NCI-H2171 (cell line): Measurements from ENCODE around the gene CLEC4F.
A peak's percentile ranks its signal among the peaks of the same experiment; 100 is the strongest.

Experiments used
- DNase-seq: peaks from one replicate; lab custom pipeline; 2025; lab: John Stamatoyannopoulos, UW

CLEC4F gene

DNA sequence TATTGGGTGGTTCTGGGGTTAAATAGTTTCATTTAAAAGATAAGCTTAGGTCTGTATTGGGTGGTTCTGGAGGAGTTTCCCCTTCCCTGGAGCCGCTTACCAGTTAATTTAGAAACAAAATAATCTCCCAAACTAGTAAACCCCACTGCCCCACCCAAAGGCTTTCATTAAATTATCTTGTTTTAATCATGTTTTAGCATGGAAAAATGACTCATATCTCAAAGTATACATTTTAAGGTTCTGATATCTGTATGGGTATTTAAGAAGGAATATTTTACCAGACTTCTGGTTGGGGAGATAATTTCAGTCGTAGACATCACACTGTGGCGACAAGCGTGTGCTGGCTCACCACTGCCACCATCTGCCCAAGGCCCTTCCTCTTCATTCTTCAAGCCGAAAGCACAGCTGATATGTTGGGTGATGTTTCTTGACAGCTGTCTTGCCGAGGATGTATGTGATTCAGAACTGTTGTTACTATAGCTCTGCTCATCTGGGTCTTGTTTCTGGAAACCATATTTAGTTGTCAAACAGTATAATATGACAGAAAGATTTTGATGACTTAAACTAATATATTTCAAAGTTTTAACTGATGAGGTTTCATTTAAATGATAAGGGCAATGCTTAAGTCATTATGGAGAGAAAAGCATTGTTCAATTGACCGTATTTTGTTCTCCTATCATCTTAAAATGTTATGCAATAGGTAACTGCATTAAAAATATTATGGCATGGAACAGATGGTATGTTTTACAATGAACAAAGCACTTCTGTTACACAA, 35.1 kb downstream of the CLEC4F start:
- DNase-seq = peak; percentile 46

DNA sequence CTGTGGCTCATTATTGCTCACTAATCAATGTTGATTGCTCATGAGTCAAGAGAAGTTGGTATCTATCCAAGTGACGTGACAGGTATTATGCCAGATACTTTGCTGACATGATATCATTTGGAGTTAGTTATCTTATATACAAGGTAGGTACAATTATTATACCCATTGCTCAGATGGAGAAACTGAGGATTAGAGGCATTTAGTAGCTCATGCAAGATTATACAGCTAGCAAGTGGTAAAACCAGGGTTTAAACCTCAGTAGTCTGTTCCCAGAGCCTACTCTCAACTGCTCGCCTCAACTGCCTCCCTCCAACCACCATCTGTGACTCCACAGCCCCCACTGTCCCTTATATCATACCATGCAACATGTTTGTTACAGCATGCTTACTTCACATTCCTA, 36.1 kb downstream of the CLEC4F start:
- DNase-seq = no peak

DNA sequence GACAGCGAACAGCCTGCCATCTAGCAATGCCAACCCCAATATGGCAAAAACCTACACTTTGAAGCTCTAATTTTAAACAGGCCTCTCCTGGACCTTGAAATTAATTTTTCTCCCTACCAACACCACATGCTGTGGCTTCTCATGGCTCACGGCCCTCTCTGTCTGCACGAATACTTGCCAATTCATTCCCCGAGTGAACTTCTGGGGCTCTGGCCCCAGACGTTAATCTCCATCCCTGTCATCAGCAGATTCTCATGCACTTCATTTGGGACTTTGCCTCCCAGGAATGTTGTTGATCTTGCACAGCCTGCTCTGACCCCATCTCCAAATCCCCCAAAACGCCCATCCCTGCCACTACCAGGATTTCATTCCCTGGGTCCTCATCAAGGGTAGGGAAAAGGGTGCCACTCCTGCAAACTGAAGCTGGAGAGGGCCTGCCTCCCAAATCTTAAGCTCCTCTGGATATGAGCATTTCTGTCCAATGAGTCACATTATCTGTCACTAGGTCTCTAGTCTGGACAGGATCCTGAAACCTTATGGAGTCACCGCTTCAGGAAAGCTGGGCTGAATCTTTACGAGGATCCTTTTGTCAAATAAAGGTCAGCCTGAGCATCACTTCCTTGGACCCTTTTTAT, 40.4 kb downstream of the CLEC4F start:
- DNase-seq = no peak

DNA sequence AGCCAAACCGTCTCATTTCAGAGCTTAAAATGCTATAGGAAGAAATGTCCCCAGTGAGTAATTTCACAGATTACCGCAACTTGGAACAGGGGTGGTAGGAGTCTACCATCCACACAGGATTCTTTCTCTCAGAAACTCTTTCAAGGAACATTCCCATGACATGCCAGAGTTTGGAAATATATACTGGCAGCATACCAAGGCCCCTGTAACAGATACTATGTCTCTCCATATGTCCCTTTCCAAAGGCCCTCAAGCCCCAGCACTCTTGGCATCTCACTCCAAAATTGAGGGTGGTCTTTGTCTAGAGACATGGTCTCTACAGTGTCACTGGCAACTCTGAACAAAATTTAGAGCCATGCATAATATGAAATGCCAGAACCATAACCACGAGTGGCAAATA, 40.9 kb downstream of the CLEC4F start:
- no peak for DNase-seq

DNA sequence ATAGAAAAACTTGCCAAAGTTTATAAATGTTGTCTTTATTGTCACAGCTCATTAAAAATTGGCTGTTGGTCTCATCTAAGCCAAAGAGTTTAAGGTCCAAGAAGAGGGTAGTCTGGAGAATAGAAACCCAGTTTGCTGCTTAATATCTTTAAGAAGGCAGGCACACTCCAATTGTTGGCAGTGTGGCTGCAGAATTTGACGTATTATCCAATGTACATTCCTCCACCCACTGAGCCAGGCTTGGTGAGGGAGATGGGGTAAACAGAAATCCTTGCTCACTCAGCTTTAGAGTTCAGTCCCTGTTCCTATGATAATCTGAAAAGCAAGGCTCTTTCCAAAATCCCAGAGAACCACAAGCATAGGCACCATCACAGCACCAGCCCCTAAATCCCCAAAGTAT, 41.7 kb downstream of the CLEC4F start:
- no peak for DNase-seq

DNA sequence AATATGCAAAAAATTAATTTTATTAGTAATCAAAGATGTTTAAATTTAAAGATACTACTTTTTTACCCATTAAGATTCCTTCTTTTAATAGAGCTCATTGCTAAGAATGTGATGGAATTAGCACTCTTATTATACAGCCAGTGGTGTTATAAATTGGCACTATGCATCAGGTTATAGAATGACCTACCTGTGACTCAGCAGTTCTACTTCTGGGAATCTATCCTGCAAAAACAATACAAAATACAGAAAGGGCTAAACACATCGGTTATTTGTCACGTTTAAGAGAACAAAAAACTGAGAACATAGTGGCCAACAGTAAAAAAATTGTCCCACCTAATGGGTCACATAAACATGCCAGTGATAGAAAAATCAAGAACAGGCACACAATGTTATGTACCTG, 42.9 kb downstream of the CLEC4F start:
- no peak for DNase-seq

DNA sequence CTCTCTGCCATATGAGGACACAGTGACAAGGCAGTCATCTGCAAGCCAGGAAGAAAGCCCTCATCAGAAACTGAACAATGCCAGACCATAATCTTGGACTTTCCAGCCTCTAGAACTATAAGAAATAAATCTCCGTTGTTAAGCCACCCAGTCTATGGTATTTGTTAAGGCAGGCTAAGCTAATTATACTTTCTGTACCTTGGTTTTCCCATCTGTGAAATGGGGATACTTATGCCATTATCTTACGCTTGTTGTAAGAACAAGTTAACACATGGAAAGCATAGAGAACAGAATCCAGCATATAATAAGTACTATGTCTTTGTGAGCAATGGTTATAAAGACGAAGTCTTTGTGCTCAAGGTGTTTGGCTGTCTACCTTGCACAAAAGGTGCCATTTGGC, 44.1 kb downstream of the CLEC4F start:
- no peak for DNase-seq

DNA sequence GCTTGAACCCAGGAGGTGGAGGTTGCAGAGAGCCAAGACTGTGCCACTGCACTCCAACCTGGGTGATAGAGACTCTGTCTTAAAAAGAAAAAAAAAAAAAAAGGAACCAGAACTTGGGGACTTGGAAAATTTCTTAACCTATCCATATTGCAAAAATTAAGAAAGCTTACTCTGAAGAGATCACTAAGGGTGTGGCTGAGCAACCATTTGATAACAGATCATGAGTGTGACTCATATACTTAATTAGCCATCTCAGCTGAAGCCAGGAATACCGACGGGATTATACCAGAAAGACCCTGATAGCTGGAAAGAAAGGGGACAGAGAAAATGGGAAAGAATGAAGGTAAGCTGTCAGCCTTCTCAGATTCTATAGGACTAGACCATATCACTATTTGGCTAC, 45.3 kb downstream of the CLEC4F start:
- no peak for DNase-seq

DNA sequence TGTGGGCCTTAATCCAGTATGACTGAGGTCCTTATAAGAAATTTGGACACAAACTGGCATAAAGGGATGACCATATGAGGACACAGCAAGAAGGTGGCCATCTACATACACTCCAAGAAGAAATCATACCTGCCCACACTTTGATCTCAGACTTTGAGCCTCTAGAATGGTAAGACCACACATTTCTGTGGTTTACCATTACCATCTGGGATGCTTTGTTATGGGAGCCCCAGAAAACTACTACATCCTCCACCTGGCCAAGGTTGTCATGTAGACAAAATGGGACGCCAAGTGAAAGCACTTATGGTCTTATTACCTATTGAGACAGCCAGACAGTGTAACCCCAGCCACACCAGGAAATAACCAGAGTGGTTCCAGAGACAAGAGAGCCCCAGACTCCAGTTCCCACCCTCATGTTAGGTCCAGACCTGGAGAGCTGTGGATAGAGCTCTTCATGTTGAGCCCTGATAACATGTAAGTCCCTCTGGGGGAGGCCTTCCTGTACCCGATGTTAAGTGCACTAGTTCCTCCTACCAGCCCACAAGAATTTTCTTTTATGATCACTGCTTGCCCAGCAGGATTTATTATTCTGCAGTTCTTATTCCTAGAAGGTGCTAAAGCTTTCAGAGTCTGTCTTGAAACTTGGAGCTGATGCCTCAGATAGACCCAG, 47.8 kb downstream of the CLEC4F start:
- DNase-seq = no peak

DNA sequence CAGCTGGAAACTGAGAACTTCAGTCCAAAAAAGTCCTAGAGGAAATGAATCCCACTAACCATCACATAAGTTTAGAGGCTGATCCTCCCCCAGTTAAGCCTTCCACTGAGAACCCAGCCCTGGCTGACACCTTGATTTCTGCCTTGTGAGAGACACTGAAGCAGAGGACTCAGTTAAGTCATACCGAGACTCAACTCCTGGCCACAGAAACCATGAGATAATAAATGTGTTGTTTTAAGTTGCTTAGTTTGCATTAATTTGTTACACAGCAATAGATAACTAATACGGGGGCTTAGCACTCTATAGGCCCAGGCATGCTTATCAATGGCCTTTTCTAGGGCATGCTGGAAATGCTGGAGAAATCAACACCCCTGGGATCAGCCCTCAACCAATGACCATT, 49.0 kb downstream of the CLEC4F start:
- no peak for DNase-seq

DNA sequence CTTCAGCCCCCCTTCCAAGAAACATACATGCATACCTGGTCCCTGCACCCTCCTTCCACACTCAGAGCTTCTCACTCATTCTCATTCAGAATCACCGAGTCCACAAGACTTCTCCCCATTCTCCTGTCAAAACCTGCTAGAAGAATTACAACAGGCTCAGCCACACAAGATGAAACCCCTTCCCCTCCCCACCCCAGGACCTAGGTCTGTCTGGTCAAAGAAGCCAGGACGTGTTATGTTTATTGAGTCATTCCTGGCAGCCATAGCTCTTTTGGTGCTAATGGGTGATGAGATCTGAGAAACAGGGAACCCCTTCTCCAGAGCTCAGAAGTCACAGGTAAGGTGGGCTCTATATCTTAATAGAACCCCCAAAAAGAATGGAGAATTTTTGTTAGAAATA, 50.9 kb downstream of the CLEC4F start:
- DNase-seq = no peak

DNA sequence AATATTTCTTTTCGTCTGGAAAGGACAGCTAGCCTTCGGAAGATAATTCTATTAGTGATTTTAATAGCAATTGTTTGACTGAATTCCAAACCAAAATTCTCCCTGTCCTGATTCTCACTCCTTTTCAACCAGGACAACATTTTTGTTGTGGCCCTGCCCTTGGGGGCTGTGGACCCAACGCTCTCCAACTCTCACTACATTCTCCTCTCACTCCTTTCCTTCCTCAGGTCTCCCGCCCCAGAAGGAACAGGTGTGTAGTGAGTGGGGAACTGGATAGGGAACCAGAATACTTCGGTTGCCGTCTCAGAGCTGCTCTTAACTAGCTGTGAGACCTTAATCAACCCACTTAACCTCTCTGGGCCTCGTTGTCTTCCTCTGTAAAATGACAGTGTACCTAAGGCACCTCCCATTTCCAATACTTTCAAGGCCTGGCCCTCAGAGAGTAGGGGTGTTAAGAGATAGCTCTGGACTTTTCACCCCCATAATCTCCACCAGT, 51.8 kb downstream of the CLEC4F start:
- no peak for DNase-seq

DNA sequence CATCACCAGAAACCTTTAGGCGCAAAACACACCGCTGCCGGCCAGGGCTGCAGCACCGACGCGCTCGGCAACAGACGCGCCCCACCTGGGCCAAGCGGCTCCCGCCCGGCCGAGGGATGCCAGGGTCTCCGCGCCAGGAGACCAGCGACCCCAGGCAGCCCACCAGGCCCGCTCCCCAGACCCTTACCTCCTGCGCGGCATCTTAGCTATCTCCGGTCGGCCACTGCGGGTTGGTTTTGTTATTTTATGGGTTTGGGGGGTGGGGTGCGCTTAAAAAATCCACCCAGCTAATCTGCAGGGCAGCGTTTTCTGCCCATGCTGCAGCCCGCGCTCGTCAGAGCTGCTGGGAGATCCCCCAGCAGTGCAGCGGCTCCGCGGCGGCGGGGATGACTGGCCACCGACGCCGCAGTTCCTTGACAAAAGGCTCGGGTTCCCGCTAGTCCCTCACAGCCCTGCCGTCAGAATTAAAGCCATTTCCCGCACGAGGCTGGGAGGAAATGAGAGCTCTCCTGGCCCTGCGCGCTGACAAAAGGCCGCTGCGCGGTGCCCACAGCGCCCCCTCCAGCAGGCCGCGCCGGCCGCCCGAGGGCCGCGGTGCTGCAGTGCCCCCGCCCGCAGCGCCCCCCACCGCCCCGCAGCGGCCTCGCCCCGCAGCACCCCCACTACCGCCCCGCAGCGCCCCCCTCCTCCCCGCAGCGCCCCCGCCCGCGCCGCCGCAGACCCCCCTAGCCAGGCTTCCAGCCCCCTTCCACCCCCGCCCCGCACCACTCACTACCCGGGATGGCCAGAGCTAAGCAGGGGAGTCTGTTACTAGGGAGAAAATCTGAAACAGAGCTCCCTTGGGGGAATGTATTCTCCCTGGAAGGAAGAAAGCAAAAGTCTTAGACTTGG, 52.5 kb downstream of the CLEC4F start, which contains the start of gene ADD2:
ADD2 (minus strand) TSS at position 502 of the 891 bp plus-strand sequence. CDS start 61,792 bp downstream, outside the sequence.
- DNase-seq = peak; percentile 73

DNA sequence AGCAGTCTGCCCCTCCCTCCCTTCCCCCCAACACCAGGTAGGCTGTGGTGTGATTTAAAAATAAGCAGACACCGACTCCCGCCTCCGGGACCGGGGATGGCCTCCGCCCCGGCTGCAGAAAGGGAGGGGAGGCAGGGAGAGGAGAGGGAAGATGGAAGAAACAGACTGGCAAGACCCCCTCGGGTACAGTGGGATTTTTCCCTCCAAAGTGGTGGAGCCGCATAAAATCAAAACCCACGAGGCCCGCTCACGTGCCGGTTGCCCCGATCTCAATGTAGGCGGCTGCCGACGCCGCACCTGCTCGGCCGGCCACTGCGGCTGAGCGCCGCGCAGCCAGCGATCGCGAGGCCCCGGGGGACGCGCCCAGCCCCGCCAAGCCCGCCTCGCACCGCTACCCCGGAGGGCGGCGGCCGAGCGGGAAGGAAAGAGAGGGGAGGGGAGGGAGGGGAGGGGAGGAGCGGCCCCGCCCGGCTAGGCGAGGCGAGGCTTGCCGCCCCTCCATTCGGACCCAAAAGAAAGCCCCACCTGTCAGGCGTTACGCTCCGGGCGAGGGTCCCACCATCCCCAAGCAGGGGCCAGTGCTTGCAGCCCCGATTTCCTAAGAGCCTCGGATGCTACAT, 53.2 kb downstream of the CLEC4F start:
- DNase-seq = peak; percentile 87

DNA sequence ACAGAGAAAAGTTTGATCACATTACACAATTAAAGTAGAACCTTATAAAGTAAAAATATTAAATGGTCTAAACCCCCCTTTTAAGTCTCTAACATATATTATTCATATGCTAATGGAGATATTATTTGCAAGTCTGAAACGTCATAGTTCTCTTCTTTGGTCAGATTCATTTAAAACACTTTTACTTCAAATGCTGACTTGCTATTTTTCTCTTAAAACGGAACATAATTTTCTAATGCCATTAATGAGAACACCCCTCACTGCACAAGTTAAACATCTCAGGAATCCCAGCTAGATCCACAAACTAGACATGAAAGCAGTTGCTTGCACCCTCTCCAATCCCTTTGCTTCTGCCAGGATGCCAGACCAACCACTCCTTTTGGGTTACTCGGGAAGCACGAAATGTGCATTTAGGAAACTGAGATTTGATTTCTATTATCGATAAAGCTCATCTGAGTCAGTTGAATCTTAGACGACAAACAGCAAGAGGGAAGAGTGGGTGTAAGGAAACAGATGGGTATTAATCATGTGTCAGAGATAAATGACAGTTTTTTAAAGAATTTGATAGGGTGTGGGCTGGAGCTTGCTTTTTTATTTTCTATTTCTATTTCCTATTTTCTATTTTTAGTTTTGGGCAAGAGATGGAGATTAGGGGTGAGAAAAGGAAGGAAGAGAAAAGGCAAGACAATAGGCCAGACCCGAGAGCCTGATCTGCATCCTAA, 53.9 kb downstream of the CLEC4F start:
- DNase-seq = no peak

DNA sequence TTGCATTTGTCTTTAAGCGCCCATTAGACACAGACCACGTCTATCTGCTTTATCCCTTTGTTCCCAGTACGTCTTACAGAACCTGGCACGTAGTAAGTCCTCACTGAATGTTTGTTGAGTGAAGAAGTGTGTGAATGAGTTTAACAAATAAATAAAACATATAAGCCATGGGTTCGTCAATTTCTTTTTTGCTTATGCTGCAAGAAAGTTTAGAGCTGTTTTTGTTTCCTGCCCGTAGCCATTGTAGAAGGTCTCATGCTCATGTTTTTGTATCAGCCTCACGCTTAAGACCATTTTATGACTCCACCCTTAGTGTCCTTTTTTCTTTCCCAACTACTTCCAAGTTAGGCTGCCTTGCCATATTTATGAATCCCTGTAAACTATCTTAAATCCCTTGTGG, 54.9 kb downstream of the CLEC4F start:
- DNase-seq = no peak

DNA sequence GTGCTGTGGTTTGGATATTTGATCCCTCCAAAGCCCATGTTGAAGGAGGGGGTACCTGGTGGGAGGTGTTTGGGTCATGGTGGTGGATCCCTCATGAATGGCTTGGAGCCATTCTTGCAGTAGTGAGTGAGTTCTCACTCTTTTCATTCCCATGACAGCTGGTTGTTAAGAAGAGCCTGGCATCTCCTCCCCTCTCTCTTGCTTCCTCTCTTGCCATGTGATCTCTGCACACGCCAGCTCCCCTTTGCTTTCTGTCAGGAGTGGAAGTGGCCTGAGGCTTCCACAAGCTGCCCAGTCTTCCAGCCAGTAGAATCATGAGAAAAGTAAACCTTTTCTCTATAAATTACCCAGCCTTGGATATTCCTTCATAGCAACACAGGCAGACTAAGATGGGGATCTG, 61.0 kb downstream of the CLEC4F start:
- no peak for DNase-seq
